ENCODE measurements around the gene RRP12. TPM values are rescaled to one million over a fixed set of nuclear protein-coding genes. Genes with fewer than 3 reads are reported as not detected.

The RRP12 gene
- total and polyA plus RNA-seq, 2 donors (not counting 3 experiments of a cell fraction or from before 2014, with no cell fraction given): 13.6 to 35.8 TPM

GRCh38 chr10:97442277-97442676 lies 41.1 kb upstream of the RRP12 start:
- Histone ChIP-seq H3K4me2 (ENCODE audit: insufficient read depth, low read length) (no peak overlapping the region), H2AFZ (ENCODE audit: low read depth, low read length) (no peak overlapping the region), H3K9ac (replicated peaks; ENCODE audit: extremely low read depth, insufficient read depth, low read length) (no peak overlapping the region), H3K9me3 (replicated peaks; ENCODE audit: control insufficient read depth, insufficient read depth, low read length) (no peaks in the 10 kb centered on the region), H3K4me3 (replicated peaks in 1 of 3; ENCODE audit: insufficient read depth in 1 of 3, low read depth in 1 of 3, low read length in 3 of 3) (no peak overlapping the region), H3K27ac (ENCODE audit: insufficient read depth, low read depth, low read length) (no peak overlapping the region), H3K4me1 (ENCODE audit: control insufficient read depth, extremely low read depth, insufficient read depth, low read length) (peaks cover 10% of the 10 kb centered on the region), H4K20me1 (replicated peaks; ENCODE audit: control insufficient read depth, extremely low read depth, insufficient read depth, low read length) (no peaks in the 10 kb centered on the region), H3K27me3 (ENCODE audit: control insufficient read depth in 2 of 2, insufficient read depth in 2 of 2, low read length in 2 of 2) (no peaks in the 10 kb centered on the region), H3K36me3 (ENCODE audit: control insufficient read depth in 2 of 2, extremely low read depth in 1 of 2, insufficient read depth in 2 of 2, low read length in 2 of 2) (peaks cover 5 to 7% of the 10 kb centered on the region in 2 experiments), H3K9me1 (replicated peaks; ENCODE audit: control insufficient read depth, extremely low read depth, insufficient read depth, low read length) (no peaks in the 10 kb centered on the region), H3K79me2 (ENCODE audit: control insufficient read depth, insufficient read depth, low read length) (peaks cover 24% of the 10 kb centered on the region)
- TF ChIP-seq CTCF (IDR thresholded peaks at IDR 0.05; ENCODE audit: extremely low read depth in 1 of 2, insufficient read depth in 1 of 2, low read depth in 1 of 2, low read length in 2 of 2): no peak
- no peak for TF ChIP-seq POLR2AphosphoS5 (IDR thresholded peaks at IDR 0.05; ENCODE audit: insufficient read depth, low read depth, low read length)
- TF ChIP-seq EZH2 (IDR thresholded peaks at IDR 0.05; ENCODE audit: borderline replicate concordance, low read depth, low read length, severe bottlenecking): no peak
- TF ChIP-seq MYC (IDR thresholded peaks at IDR 0.05; ENCODE audit: low read depth, low read length): no peak
- no peak for TF ChIP-seq JUN (IDR thresholded peaks at IDR 0.05; ENCODE audit: borderline replicate concordance, insufficient read depth, insufficient read length, low read depth)
- no peak for TF ChIP-seq POLR2A (IDR thresholded peaks at IDR 0.05; ENCODE audit: low read depth, low read length)
- no peak for TF ChIP-seq FOS (IDR thresholded peaks at IDR 0.05; ENCODE audit: borderline replicate concordance, insufficient read depth, low read length)
- no peak for TF ChIP-seq GATA2 (IDR thresholded peaks at IDR 0.05; ENCODE audit: insufficient read depth, insufficient read length, low read depth, low read length)
- TF ChIP-seq, protein P1, sequence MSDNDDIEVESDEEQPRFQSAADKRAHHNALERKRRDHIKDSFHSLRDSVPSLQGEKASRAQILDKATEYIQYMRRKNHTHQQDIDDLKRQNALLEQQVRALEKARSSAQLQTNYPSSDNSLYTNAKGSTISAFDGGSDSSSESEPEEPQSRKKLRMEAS (IDR thresholded peaks at IDR 0.05; ENCODE audit: insufficient read depth, insufficient read length): no peak
- FAIRE-seq (no peak), DNase-seq (ENCODE audit: low read depth, low spot score) (no peak)
- ChIA-PET POLR2A (no interaction called here), CTCF (no interaction called here)
- intact Hi-C loops (cut with micrococcal nuclease) (no loop called here), dilution Hi-C loops (cut with MboI; ENCODE audit: extremely low pct_ligation_motif_present, low sequenced_read_pairs) (no loop called here)
- BruUV-seq (replicated peaks): no TSS peak

Data from endothelial cell of umbilical vein (primary cell).